SH-SY5Y (cell line): ENCODE results near the gene DNAAF9.

Experiments used
- GATA2 ChIP-seq: IDR thresholded peaks from 2 replicates; pipeline ENCODE4 v1.6.1; 2011; ENCODE audit warnings: mild to moderate bottlenecking, low read depth, low read length
- GATA3 ChIP-seq: IDR thresholded peaks from 2 replicates; pipeline ENCODE4 v1.6.1; 2011; ENCODE audit warnings: low read depth, mild to moderate bottlenecking, low read length, moderate library complexity

The DNAAF9 gene

DNA sequence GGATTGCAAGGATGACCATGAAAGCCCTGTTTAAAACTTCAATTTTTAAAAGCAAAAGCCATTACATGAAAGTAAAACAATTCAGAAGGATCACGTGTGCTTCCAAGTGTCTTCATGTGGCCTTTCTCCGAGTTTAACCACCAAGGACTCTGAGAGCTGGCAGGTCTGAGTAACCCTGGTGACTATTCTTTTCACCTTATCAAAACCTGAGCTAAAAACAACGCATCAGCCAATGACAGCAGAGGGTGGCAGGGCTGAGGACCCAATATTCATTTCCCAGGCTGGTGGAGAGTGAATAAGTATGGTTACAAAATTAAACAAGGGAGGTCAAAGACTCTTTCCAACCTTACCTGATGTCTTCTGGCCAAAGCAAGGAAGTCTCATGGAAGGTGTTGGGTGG, 46.7 kb downstream of the DNAAF9 start:
- no peak for TF ChIP-seq GATA2
- TF ChIP-seq GATA3 = no peak

DNA sequence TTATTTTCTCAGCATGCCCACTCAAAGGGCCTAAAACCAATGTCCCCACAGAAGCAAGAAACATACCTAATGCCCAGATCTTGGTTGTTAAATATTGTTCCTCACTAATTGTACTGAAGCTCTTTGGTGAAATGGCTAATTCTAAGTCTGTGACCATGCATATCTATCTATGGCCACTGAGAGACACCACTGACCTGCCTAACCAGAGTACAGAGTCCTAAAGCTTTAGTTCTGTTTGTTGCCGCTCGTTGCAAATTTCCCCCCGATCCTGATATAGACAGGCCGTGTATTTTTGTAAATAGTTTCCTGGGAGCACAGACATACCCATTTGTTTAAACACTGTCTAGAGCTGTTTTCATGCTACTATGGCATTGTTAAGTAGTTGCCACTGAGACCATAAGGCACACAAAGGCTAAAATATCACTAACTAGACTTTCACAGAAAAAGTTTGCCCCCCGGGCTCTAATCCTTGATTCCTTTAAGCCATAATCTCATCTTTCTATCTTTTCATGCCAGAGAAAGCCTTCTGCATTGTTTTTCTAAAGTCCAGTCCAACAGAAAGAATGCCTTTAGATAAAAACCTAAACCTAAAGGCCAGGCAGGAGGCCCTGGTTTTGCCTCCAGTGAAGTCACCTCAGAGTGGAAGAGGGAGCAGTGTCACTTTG, 48.7 kb downstream of the DNAAF9 start:
- TF ChIP-seq GATA3 = no peak
- TF ChIP-seq GATA2 = no peak
